ENCODE data around the gene COX8C. TPM values are rescaled to one million over a fixed set of nuclear protein-coding genes. Genes with fewer than 3 reads are reported as not detected.
A peak's percentile ranks its signal among the peaks of the same experiment; 100 is the strongest.
"Not testable (repeated sequence)": the region's sequence is repeated elsewhere in the genome, so short reads cannot be mapped to it uniquely, and the experiment has no call there.

Gene COX8C
- total and polyA plus RNA-seq, 2 experiments from 2014 or later, result 0.73 TPM; not detected in 1

DNA sequence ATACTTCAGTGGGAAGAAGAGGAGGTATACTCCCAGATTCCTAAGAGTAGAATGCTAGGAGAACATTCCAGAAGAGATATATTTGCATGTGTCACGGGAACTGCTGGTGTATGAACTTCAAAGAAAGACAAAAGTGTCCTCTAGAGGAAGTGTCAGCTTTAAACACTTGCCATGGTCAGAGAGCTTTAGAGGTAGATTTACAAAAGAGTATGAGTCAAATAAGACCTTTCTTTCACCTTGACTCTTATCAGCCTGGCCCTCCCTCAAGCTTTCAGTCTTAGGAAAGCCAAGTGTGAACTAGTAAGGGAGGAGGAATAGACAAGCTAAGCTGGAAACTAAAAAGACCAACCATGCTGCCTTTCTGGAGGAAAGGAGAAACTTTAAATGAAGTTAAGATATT lies 34.7 kb downstream of the COX8C start:
- no peaks in the 10 kb centered on the region for H3K27me3 ChIP-seq (ENCODE audit: insufficient read depth)
- no peak overlapping the region for H3K27ac Mint-ChIP-seq
- peak overlapping the region; percentile 14; the same call in 1 of the 2 replicates for H2AFZ ChIP-seq
- no peak for DNase-seq (ENCODE audit: low spot score)
- no peaks in the 10 kb centered on the region for H3K27me3 Mint-ChIP-seq (ENCODE audit: insufficient read depth, low read depth, poor library complexity)
- no peaks in the 10 kb centered on the region for H3F3A ChIP-seq (replicated peaks; ENCODE audit: low read depth)
- no peaks in the 10 kb centered on the region for H3K4me1 ChIP-seq (ENCODE audit: insufficient read depth)
- H4K20me1 ChIP-seq (replicated peaks; ENCODE audit: insufficient read depth), result no peaks in the 10 kb centered on the region
- H3K4me3 ChIP-seq, result no peak overlapping the region
- H3K36me3 ChIP-seq (ENCODE audit: insufficient read depth), result no peaks in the 10 kb centered on the region
- no peaks in the 10 kb centered on the region for H3K9me2 ChIP-seq (ENCODE audit: insufficient read depth)
- no peak overlapping the region for H3K4me2 ChIP-seq
- H3K9me3 Mint-ChIP-seq, result peaks cover 6% of the 10 kb centered on the region; the same call in 1 of the 3 replicates
- H3K36me3 Mint-ChIP-seq (ENCODE audit: low read depth), result 0 out of 3 replicates have a peak, but pooled peaks cover 5% of the 10 kb centered on the region
- ATAC-seq, result no peak
- no peak overlapping the region for H3K4me3 Mint-ChIP-seq
- no peak overlapping the region for H3K27ac ChIP-seq (ENCODE audit: low read depth)
- TF ChIP-seq EZH2phosphoT487 (IDR thresholded peaks at IDR 0.05; ENCODE audit: unreplicated experiment), result no peak
- TF ChIP-seq NANOG (IDR thresholded peaks at IDR 0.05; ENCODE audit: borderline replicate concordance), result no peak
- TF ChIP-seq, protein P1, sequence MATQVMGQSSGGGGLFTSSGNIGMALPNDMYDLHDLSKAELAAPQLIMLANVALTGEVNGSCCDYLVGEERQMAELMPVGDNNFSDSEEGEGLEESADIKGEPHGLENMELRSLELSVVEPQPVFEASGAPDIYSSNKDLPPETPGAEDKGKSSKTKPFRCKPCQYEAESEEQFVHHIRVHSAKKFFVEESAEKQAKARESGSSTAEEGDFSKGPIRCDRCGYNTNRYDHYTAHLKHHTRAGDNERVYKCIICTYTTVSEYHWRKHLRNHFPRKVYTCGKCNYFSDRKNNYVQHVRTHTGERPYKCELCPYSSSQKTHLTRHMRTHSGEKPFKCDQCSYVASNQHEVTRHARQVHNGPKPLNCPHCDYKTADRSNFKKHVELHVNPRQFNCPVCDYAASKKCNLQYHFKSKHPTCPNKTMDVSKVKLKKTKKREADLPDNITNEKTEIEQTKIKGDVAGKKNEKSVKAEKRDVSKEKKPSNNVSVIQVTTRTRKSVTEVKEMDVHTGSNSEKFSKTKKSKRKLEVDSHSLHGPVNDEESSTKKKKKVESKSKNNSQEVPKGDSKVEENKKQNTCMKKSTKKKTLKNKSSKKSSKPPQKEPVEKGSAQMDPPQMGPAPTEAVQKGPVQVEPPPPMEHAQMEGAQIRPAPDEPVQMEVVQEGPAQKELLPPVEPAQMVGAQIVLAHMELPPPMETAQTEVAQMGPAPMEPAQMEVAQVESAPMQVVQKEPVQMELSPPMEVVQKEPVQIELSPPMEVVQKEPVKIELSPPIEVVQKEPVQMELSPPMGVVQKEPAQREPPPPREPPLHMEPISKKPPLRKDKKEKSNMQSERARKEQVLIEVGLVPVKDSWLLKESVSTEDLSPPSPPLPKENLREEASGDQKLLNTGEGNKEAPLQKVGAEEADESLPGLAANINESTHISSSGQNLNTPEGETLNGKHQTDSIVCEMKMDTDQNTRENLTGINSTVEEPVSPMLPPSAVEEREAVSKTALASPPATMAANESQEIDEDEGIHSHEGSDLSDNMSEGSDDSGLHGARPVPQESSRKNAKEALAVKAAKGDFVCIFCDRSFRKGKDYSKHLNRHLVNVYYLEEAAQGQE (IDR thresholded peaks at IDR 0.05; ENCODE audit: unreplicated experiment), result no peak
- TF ChIP-seq, protein P2, sequence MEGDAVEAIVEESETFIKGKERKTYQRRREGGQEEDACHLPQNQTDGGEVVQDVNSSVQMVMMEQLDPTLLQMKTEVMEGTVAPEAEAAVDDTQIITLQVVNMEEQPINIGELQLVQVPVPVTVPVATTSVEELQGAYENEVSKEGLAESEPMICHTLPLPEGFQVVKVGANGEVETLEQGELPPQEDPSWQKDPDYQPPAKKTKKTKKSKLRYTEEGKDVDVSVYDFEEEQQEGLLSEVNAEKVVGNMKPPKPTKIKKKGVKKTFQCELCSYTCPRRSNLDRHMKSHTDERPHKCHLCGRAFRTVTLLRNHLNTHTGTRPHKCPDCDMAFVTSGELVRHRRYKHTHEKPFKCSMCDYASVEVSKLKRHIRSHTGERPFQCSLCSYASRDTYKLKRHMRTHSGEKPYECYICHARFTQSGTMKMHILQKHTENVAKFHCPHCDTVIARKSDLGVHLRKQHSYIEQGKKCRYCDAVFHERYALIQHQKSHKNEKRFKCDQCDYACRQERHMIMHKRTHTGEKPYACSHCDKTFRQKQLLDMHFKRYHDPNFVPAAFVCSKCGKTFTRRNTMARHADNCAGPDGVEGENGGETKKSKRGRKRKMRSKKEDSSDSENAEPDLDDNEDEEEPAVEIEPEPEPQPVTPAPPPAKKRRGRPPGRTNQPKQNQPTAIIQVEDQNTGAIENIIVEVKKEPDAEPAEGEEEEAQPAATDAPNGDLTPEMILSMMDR (conservative IDR thresholded peaks at IDR 0.05; ENCODE audit: low read depth in 2 of 2), result no peak
- TF ChIP-seq EZH2 (IDR thresholded peaks at IDR 0.05; ENCODE audit: low read depth, unreplicated experiment), result no peak
- TF ChIP-seq POLR2AphosphoS5 (IDR thresholded peaks at IDR 0.05; ENCODE audit: low read depth), result no peak
- no peaks in the 10 kb centered on the region for H3K79me2 ChIP-seq (replicated peaks; ENCODE audit: insufficient read depth)
- H3K4me1 Mint-ChIP-seq, result no peaks in the 10 kb centered on the region

DNA sequence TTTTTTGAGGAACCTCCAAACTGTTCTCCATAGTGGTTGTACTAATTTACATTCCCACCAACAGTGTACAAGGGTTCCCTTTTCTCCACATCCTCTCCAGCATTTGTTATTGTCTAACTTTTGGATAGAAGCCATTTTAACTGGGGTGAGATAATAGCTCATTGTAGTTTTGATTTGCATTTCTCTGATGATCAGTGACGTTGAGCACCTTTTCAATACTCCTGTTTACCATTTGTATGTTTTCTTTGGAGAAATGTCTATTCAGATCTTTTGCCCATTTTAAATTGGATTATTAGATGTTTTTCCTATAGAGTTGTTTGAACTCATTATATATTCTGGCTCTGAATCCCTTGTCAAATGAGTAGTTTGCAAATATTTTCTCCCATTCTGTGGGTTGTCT lies 37.3 kb downstream of the COX8C start:
- not testable (repeated sequence) for H3K4me1 ChIP-seq (ENCODE audit: insufficient read depth); H3K27ac ChIP-seq (ENCODE audit: low read depth); H3K4me3 ChIP-seq; H3K27ac Mint-ChIP-seq; H3K36me3 Mint-ChIP-seq (ENCODE audit: low read depth); H3K9me2 ChIP-seq (ENCODE audit: insufficient read depth); H3K27me3 Mint-ChIP-seq (ENCODE audit: insufficient read depth, low read depth, poor library complexity); H3K4me3 Mint-ChIP-seq; H3F3A ChIP-seq (replicated peaks; ENCODE audit: low read depth); ATAC-seq; H4K20me1 ChIP-seq (replicated peaks; ENCODE audit: insufficient read depth); H3K4me2 ChIP-seq; H3K9me3 Mint-ChIP-seq; H3K4me1 Mint-ChIP-seq; H3K79me2 ChIP-seq (replicated peaks; ENCODE audit: insufficient read depth); H3K36me3 ChIP-seq (ENCODE audit: insufficient read depth); H2AFZ ChIP-seq; DNase-seq (ENCODE audit: low spot score); H3K27me3 ChIP-seq (ENCODE audit: insufficient read depth)

Measured in GM23338 (cell line).